ENCODE measurements around the gene TMEM190. TPM values are rescaled to one million over a fixed set of nuclear protein-coding genes. Genes with fewer than 3 reads are reported as not detected.

TMEM190 gene
- total and polyA plus RNA-seq, 2 donors (not counting 1 experiment from before 2014, with no cell fraction given) = not detected

DNA sequence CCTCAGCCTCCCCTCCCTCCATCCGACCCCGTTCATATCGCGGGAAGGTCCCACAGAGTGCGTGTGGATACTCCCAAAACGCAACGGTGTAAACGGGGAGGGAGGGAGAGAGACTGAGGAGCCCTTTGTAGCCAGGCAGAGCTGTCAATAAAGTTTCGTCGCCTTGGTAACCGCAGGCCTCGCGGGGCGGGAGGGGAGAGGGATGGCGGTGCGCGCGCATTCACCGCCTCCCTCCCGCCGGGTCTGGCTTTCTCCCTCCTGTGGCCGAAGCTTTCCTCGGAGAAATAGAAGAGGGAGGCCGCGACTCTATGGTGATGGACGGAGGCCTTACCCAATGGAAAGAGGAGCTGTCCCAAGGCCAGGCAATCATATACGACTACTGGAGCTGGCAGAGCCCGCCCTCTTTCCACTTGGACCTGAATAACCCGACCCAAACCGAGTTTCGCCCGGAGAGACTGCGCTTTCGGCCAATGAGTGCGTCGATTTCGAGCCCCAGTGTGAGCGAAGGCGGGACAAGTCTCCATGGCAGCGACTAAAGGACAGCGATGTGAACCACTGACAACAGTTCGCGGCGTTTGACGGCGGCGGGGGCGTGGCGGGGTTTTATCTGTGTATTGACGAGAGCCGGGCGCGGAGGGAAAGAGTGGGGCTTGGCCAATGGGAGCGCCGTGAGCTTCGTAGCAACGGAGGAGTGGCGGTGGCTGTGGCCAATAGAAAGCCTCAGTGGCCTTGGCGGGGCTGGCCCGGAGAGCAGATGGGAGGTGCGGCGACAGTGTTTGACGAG lies 37.3 kb upstream of the TMEM190 start, which contains the start of gene KMT5C:
KMT5C (plus strand) TSS at position 772 of the 784 bp plus-strand sequence. CDS start 2,061 bp downstream, outside the sequence.
- H3K79me2 ChIP-seq (ENCODE audit: control insufficient read depth, insufficient read depth, low read length) = peaks cover 17% of the 10 kb centered on the region
- H2AFZ ChIP-seq (ENCODE audit: insufficient read depth, low read depth, low read length, poor library complexity, severe bottlenecking) = peak within 1 kb of the TSS; percentile 71
- peak; percentile 100 for DNase-seq
- H3K36me3 ChIP-seq (replicated peaks in 1 of 2; ENCODE audit: control extremely low read depth in 1 of 2, control insufficient read depth in 1 of 2, extremely low read depth in 1 of 2, insufficient read depth in 2 of 2, low read length in 1 of 2) = peaks cover 0 to 10% of the 10 kb centered on the region in 2 experiments
- peak; percentile 79 for ATAC-seq (ENCODE audit: low read depth)
- H3K27me3 Mint-ChIP-seq = peaks cover 19% of the 10 kb centered on the region
- H4K20me1 ChIP-seq (ENCODE audit: control insufficient read depth, insufficient read depth, low read length, poor library complexity, severe bottlenecking) = no peaks in the 10 kb centered on the region
- ChIA-PET CTCF (interaction anchor here (0.5 to 1.8 kb wide), 15 partner anchors 10 to 1081 kb away, joined by 3 to 12 read pairs (median 5); partner anchors contain the start of genes HSPBP1, PPP6R1, TMEM238 and ZNF865), POLR2A (interaction anchor here (0.6 to 1.8 kb wide), 16 partner anchors 33 to 1180 kb away, joined by 3 to 12 read pairs (median 4); partner anchors contain the start of genes FIZ1, HSPBP1, LENG1 and SYT5)
- intact Hi-C loops (cut with micrococcal nuclease) = loop anchor here (1.0 to 5.0 kb wide), 10 partner anchors 15 to 1472 kb away; partner anchors contain the start of genes COX6B2, HSPBP1, ISOC2 and MYADM
- peak within 1 kb of the TSS; percentile 99 for H3K4me2 ChIP-seq (replicated peaks; ENCODE audit: low read depth, low read length, poor library complexity, severe bottlenecking)
- no peak for TF ChIP-seq EZH2 (IDR thresholded peaks at IDR 0.05; ENCODE audit: borderline replicate concordance, insufficient read depth, low read depth, low read length, poor library complexity, severe bottlenecking)
- TF ChIP-seq, protein P1, sequence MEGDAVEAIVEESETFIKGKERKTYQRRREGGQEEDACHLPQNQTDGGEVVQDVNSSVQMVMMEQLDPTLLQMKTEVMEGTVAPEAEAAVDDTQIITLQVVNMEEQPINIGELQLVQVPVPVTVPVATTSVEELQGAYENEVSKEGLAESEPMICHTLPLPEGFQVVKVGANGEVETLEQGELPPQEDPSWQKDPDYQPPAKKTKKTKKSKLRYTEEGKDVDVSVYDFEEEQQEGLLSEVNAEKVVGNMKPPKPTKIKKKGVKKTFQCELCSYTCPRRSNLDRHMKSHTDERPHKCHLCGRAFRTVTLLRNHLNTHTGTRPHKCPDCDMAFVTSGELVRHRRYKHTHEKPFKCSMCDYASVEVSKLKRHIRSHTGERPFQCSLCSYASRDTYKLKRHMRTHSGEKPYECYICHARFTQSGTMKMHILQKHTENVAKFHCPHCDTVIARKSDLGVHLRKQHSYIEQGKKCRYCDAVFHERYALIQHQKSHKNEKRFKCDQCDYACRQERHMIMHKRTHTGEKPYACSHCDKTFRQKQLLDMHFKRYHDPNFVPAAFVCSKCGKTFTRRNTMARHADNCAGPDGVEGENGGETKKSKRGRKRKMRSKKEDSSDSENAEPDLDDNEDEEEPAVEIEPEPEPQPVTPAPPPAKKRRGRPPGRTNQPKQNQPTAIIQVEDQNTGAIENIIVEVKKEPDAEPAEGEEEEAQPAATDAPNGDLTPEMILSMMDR (IDR thresholded peaks at IDR 0.05) = no peak
- H3K4me1 Mint-ChIP-seq = peaks cover 20% of the 10 kb centered on the region
- peaks cover 0 to 7% (median 0%) of the 10 kb centered on the region in 3 donors for H3K9me3 ChIP-seq (ENCODE audit: control extremely low read depth in 1 of 3, control insufficient read depth in 2 of 3, insufficient read depth in 1 of 3, low read length in 2 of 3)
- H3K4me1 ChIP-seq (ENCODE audit: control insufficient read depth in 2 of 2, insufficient read depth in 2 of 2, low read length in 2 of 2) = peaks cover 16 to 28% of the 10 kb centered on the region in 2 donors
- peaks cover 0 to 23% (median 9%) of the 10 kb centered on the region in 4 experiments for H3K27me3 ChIP-seq (replicated peaks in 1 of 4; ENCODE audit: control extremely low read depth in 1 of 4, control insufficient read depth in 3 of 4, insufficient read depth in 4 of 4, low read length in 3 of 4)
- H3K9me3 Mint-ChIP-seq (ENCODE audit: insufficient read depth) = no peaks in the 10 kb centered on the region
- H3K4me3 ChIP-seq (ENCODE audit: control extremely low read depth in 1 of 5, extremely low read depth in 1 of 5, insufficient read depth in 1 of 5, low read depth in 2 of 5, low read length in 4 of 5) = peak within 1 kb of the TSS; percentile 65 to 91 (median 70)
- peak within 1 kb of the TSS; percentile 98 for H3K9ac ChIP-seq (ENCODE audit: low read length)
- under 1% methylated on average over 59 of the region's 63 CpGs for WGBS (ENCODE audit: insufficient coverage)
- H3K27ac ChIP-seq (ENCODE audit: low read length in 2 of 2) = peak within 1 kb of the TSS; percentile 98
- H3K4me3 Mint-ChIP-seq = peak within 1 kb of the TSS; percentile 94
- H3K27ac Mint-ChIP-seq = peak within 1 kb of the TSS; percentile 93

All from B cell (primary cell).